Stimulated activated naive CD8-positive, alpha-beta T cell treated with anti-CD3 and anti-CD28 coated beads, Interleukin-15, Interleukin-2, amounts not matched to agents 100 ng/mL and 50 ng/mL, for 24 hours (primary cell): Measurements from ENCODE around the gene NME8.
"Not testable (repeated sequence)": the region's sequence is repeated elsewhere in the genome, so short reads cannot be mapped to it uniquely, and the experiment has no call there.

ENCODE experiments used
- H3K27ac Mint-ChIP-seq: one replicate; pipeline ENCODE4 v1.8.0; 2021; ENCODE audit warnings: mild to moderate bottlenecking, mixed read lengths
- H3K27me3 Mint-ChIP-seq: one replicate; pipeline ENCODE4 v1.8.0; 2021; ENCODE audit warnings: mixed read lengths
- H3K36me3 Mint-ChIP-seq: one replicate; pipeline ENCODE4 v1.8.0; 2021; ENCODE audit warnings: low read depth, mixed read lengths
- H3K4me1 Mint-ChIP-seq: one replicate; pipeline ENCODE4 v1.8.0; 2021; ENCODE audit warnings: low read depth, mixed read lengths
- H3K4me3 Mint-ChIP-seq: one replicate; pipeline ENCODE4 v1.8.0; 2021; ENCODE audit warnings: mild to moderate bottlenecking, mixed read lengths
- H3K9me3 Mint-ChIP-seq: one replicate; pipeline ENCODE4 v1.8.0; 2021; ENCODE audit warnings: mixed read lengths

Gene NME8, protein sequence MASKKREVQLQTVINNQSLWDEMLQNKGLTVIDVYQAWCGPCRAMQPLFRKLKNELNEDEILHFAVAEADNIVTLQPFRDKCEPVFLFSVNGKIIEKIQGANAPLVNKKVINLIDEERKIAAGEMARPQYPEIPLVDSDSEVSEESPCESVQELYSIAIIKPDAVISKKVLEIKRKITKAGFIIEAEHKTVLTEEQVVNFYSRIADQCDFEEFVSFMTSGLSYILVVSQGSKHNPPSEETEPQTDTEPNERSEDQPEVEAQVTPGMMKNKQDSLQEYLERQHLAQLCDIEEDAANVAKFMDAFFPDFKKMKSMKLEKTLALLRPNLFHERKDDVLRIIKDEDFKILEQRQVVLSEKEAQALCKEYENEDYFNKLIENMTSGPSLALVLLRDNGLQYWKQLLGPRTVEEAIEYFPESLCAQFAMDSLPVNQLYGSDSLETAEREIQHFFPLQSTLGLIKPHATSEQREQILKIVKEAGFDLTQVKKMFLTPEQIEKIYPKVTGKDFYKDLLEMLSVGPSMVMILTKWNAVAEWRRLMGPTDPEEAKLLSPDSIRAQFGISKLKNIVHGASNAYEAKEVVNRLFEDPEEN

DNA sequence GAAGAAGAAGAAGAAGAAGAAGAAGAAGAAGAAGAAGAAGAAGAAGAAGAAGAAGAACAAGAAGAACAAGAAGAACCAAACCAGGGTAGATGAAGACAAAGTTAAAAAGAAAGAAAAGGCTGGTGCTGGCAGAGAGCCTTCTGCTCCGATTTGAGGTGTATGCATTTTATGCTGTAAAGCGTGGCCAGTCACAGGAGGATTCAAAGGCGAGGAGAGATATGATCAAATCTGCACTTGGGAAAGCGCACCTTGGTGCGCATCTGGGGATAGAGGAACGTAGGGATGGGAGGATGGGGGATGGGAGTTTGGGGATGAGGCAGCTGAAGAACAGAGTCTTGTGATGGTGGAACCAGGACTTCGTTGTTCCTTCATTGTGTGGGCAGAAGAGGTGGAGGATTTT is at the start of gene NME8:
TSS of gene NME8 (plus strand) at position 301 of the 400 bp plus-strand sequence. CDS start 1,670 bp downstream, outside the sequence.
- Mint-ChIP-seq H3K4me1 (no peaks in the 10 kb centered on the region), H3K9me3 (peaks cover 4% of the 10 kb centered on the region), H3K27me3 (peaks cover 5% of the 10 kb centered on the region), H3K27ac (no peak within 1 kb of the TSS), H3K36me3 (no peaks in the 10 kb centered on the region), H3K4me3 (no peak within 1 kb of the TSS)

DNA sequence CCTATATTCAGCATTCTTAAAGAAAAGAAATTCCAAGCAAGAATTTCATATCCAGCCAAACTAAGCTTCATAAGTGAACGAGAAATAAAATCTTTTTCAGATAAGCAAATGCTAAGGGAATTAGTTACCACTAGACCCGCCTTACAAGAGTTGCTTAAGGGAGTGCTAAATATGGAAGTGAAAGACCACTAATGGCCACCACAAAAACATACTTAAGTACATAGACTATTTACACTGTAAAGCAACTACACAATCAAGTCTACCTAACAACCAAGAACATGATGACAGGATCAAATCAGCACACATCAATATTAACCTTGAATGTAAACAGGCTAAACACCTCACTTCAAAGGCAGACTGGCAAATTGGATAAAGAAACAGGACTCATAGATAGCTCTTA is 42.2 kb upstream of the NME8 start:
- Mint-ChIP-seq H3K9me3 (no peaks in the 10 kb centered on the region), H3K27me3 (peaks cover 28% of the 10 kb centered on the region), H3K36me3 (no peaks in the 10 kb centered on the region), H3K4me1 (no peaks in the 10 kb centered on the region), H3K4me3 (no peak overlapping the region), H3K27ac (no peak overlapping the region)

DNA sequence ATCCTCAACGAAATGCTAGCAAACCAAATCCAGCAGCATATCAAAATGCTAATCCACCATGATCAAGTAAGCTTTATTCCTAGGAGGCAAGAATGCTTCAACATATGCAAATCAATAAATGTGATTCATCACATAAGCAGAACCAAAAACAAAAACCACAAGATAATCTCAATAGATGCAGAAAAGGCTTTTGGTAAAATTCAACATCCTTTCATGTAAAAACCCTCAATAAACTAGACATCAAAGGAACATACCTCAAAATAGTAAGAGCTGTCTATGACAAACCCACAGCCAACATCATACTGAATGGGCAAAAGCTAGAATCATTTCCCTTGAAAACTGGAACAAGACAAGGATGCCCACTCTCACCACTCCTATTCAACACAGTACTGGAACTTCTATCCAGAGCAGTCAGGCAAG is 36.2 kb upstream of the NME8 start:
- H3K36me3 Mint-ChIP-seq, H3K4me1 Mint-ChIP-seq, H3K27ac Mint-ChIP-seq, H3K4me3 Mint-ChIP-seq, H3K27me3 Mint-ChIP-seq, H3K9me3 Mint-ChIP-seq: not testable (repeated sequence)

DNA sequence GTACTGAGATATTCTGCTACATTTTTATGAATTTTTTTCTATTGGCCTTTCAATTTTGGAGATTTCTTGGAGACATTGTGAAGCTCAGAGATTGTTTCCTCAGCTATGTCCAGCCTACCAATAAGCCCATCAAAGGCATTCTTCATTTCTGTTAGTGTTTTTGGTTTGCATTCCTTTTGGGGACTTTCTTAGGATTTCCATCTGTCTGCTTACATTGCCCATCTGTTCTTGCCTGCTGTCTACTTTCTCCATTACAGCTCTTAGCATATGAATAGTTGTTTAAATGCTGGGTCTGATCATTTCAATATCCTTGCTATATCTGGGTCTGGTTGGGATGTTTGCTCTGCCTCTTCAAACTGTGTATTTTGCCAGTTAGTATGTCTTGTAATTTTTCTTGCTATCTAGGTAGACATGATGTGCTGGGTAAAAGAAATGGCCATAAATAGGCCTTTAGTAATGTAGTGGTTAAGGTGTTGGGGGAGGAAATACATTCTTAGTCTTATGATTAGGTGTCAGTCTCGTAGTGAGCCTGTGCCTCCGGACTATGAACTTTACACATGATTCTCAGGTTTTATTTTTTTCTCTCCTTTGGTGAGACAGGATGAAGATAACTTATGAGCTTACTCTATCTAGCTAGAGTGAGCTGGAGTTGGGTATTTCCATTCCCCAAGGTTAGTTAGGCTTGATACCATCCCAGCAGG is 32.6 kb upstream of the NME8 start:
- H3K4me3 Mint-ChIP-seq, result no peak overlapping the region
- no peaks in the 10 kb centered on the region for H3K36me3 Mint-ChIP-seq
- no peaks in the 10 kb centered on the region for H3K4me1 Mint-ChIP-seq
- no peak overlapping the region for H3K27ac Mint-ChIP-seq
- H3K9me3 Mint-ChIP-seq, result no peaks in the 10 kb centered on the region
- H3K27me3 Mint-ChIP-seq, result no peaks in the 10 kb centered on the region

DNA sequence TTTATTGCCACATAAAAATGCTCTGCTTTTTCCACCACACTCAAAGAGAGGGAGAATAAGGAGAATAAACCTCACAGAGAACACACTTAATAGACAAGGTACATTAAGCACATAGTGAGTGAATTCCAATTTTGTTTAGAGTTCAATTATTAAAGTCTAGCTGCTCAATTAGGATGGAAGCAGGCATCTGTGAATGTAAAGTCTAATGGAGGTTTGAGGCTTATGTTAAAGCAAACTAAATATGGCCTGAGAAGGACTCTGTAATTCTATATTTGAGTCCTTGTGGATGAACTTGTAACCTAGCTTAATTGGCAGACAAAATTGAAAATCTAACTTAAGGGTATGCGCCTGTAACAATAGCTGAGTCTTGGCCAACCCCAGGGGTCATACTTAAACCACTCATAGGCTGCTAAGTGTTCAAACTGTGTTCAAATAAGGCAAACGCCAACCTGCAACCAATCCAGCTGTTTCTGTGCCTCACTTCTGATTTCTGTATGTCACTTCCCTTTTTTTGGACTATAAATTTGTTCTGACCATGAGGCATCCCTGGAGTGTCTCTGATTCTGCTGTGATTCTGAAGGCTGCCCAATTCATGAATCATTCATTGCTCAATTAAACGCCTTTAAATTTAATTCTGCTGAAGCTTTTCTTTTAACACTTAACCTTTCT is 31.3 kb upstream of the NME8 start:
- H3K27me3 Mint-ChIP-seq, result no peaks in the 10 kb centered on the region
- no peak overlapping the region for H3K27ac Mint-ChIP-seq
- H3K4me1 Mint-ChIP-seq, result no peaks in the 10 kb centered on the region
- H3K9me3 Mint-ChIP-seq, result no peaks in the 10 kb centered on the region
- H3K36me3 Mint-ChIP-seq, result no peaks in the 10 kb centered on the region
- no peak overlapping the region for H3K4me3 Mint-ChIP-seq

DNA sequence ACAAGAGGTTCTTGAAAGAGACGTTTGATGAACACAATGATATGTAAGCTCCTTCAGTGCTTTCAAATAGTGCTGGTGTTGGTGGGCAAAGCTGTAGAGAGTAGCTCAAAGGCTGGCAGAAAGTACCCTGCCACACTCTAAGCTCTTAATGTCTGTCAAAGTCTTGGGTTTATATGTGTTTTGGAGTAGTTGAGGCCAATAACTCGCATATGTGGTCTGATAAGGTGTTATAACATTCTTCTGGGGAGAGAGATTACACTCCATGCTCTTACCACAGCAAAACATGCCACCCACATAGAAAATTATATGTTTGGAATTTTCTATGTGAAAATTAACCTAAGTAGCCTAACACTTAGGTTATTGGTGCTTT is 30.8 kb upstream of the NME8 start:
- Mint-ChIP-seq H3K9me3 (no peaks in the 10 kb centered on the region), H3K27me3 (peaks cover 4% of the 10 kb centered on the region), H3K27ac (no peak overlapping the region), H3K4me3 (no peak overlapping the region), H3K4me1 (no peaks in the 10 kb centered on the region), H3K36me3 (no peaks in the 10 kb centered on the region)

DNA sequence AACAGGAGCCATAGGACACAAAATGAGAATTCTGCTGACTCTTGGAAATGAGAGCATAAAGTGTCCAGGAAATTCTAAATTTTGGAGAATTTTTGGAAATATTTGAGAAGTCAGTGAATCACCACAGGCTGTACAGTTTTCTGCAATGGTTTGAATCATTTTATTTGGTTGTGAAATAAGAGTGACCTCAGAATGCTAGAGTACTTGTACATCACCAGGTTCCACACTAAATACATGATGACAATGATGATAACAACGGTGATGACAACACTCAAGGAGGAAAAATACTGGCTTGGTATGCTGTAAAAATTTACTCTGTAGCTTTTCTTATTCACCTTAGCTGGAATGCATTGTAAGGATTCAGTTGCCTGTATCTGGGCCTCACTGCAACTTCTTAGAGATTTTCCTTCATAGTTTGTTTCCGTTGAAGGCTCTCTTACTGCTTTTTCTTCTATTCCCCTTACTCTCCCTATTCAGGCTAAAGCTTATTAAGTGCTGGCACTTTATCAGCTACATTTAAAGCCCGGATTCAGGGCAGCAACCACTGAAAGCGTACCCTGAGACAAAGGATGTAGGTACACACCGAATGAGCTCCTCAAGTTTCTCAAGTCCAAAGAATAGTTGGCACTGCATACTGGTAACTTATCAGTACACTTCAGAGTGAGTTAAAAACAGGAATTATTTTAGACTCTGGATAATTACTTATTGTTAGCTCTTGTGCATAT is 30.2 kb upstream of the NME8 start:
- H3K27ac Mint-ChIP-seq, result no peak overlapping the region
- H3K36me3 Mint-ChIP-seq, result no peaks in the 10 kb centered on the region
- peaks cover 4% of the 10 kb centered on the region for H3K27me3 Mint-ChIP-seq
- no peak overlapping the region for H3K4me3 Mint-ChIP-seq
- no peaks in the 10 kb centered on the region for H3K4me1 Mint-ChIP-seq
- no peaks in the 10 kb centered on the region for H3K9me3 Mint-ChIP-seq

DNA sequence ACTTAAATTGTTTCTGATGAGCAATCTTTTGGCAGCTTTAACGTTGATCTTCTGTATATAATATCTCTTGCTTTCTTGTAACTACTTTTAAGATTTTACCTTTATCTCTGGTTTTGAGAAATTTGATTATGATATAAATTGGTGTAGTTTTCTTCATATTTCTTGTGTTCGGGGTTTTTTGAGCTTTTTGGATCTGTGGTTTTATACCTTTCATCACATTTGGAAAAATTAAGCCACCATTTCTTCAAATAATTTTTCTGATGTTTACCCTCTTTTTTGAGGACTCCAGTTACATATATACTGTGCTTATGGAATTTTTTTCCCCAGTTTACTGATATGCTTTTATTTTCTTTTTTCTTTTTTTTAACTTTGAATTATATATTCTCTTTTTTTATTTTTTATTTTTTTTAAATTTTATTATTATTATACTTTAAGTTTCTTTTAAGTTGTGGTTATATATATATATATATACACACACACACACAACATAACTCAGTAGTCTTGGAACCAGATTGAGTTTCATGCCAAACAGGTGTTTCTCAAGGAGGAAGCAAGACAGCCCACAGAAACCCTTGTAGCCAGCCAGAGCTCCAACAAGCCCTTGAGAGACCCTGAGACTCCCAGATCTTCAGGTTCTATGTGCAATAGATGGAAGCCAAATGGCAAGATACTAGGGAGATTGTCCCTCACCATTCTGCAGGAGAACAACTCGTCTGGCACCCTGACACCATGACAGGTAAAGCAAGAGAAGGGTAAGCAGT is 27.5 kb upstream of the NME8 start:
- Mint-ChIP-seq H3K4me1 (peaks cover 15% of the 10 kb centered on the region), H3K27ac (no peak overlapping the region), H3K4me3 (no peak overlapping the region), H3K27me3 (peaks cover 7% of the 10 kb centered on the region), H3K9me3 (no peaks in the 10 kb centered on the region), H3K36me3 (no peaks in the 10 kb centered on the region)

DNA sequence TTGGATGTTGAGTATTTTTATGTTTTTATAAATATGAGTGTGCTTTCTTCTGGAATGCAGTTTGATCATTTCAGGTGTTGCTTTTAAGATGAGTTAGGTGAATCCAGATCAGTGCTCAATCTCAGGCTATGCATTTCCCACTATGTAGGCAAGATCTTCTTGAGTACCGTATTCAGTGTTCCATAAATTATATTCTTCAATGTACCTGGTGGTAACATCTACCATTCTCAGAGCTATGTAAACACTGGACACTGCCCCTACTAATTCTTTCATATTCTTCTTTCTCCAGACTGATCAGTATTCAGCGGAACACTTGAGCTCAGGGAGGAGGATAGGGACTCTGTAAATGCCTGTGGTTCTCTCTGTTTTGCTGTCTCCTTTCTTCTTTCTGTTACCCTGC is 25.5 kb upstream of the NME8 start:
- Mint-ChIP-seq H3K4me3 (no peak overlapping the region), H3K27ac (no peak overlapping the region), H3K4me1 (peaks cover 22% of the 10 kb centered on the region)

DNA sequence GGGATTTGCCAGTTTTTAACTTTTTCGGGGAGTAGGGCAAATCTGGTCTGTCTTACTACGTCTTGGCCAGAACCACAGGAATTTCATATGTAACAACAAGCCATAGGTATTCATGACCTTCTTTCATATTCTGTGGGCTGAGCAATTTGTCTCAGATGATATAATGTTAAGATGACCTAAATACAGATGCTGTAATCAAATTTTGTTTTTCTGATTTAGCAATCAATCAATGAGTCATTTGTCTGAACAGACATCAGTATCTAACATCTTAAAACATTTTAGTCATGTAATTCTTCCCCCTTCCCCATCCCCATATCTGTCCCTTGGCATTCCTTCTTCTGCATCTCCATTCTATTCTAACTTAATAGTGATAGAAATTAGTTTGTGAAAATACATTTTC is 24.8 kb upstream of the NME8 start:
- Mint-ChIP-seq H3K27ac (no peak overlapping the region), H3K9me3 (no peaks in the 10 kb centered on the region), H3K36me3 (no peaks in the 10 kb centered on the region), H3K4me1 (peaks cover 22% of the 10 kb centered on the region), H3K27me3 (peaks cover 12% of the 10 kb centered on the region), H3K4me3 (no peak overlapping the region)

More for the DNA sequence above, 25.5 kb upstream of the NME8 start:
- no peaks in the 10 kb centered on the region for H3K36me3 Mint-ChIP-seq
- peaks cover 12% of the 10 kb centered on the region for H3K27me3 Mint-ChIP-seq
- H3K9me3 Mint-ChIP-seq, result no peaks in the 10 kb centered on the region

DNA sequence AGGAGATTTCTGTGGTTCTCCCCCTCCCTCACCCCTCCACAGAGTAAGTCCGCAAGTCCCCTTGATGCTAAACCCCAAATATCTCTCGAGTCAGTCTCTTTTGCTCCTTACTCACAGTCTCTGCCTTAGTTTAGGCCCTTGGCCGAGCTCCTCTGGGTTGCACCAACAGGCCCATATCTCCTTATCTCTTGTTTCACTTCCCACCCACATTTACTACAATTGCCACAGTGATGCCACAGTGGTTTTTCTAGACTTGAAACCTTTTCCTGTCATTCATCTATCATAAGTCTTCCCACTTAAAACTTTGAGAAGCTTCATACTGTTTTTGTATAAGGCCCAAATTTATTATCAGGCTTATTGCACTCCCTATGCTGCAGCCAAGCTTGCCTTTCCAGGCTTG is 23.4 kb upstream of the NME8 start:
- Mint-ChIP-seq H3K27me3 (peaks cover 12% of the 10 kb centered on the region), H3K27ac (no peak overlapping the region), H3K9me3 (no peaks in the 10 kb centered on the region), H3K4me1 (peaks cover 22% of the 10 kb centered on the region), H3K36me3 (no peaks in the 10 kb centered on the region), H3K4me3 (no peak overlapping the region)

DNA sequence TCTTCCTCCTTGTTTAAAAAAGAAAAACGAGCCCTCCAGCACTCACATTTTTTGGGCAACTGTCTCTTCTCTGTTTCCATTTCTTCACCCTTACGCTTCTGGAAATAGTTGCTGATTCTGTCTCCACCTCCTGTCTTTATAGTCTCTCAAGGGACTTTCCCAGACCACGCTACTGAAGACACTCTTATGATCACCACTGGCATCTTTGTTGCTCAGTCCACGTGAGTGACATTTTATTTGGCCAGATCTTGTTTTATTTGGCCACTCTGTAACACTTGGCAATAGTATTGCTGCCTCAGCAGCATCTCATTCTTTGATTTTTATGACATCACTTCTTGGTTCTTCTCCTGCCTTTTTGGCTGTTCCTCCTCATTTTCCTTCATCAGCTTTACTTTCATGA is 21.6 kb upstream of the NME8 start:
- peaks cover 12% of the 10 kb centered on the region for H3K27me3 Mint-ChIP-seq
- no peaks in the 10 kb centered on the region for H3K36me3 Mint-ChIP-seq
- H3K9me3 Mint-ChIP-seq, result no peaks in the 10 kb centered on the region
- no peak overlapping the region for H3K4me3 Mint-ChIP-seq
- no peak overlapping the region for H3K27ac Mint-ChIP-seq
- peaks cover 22% of the 10 kb centered on the region for H3K4me1 Mint-ChIP-seq

DNA sequence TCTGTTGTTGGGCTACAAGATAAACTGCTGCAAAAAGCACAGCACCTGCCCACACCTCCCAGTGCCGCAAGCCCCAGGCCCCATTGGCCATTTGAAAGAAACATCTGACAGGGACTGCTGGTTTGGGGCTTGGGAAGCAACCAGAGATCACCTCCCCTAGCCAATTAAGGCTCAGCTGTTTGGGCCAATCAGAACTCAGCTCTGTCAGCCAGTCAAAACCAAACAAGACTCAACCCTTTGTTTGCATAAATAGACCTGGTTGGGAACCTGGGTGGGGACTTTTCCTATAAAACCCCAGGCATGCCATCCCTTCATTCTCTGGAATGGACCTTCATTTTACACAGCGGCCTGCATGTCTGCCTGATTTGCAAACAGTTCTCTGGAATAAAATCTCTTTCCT is 17.2 kb upstream of the NME8 start:
- no peaks in the 10 kb centered on the region for H3K36me3 Mint-ChIP-seq

DNA sequence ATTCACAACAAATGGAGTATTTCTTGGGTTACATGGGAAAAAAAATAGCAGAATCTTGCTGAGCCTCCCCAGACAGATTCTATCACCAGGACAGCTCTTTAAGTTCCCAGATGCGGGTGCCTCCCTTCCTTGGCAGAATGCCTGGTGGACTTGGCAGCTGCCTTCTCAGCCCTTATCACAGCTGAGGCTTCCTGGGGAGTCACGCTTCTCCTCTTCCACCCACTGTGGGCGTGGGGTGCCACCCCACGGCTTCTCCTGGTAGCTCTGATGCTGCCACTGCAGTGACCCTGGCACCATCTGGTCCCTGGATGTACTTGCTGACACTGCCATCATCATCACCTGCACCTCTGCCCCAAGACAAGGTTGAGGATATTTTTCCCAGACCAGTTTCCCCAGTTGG is 16.2 kb upstream of the NME8 start:
- Mint-ChIP-seq H3K27ac (no peak overlapping the region), H3K36me3 (no peaks in the 10 kb centered on the region)

More for the DNA sequence above, 17.2 kb upstream of the NME8 start:
- H3K4me1 Mint-ChIP-seq, result peaks cover 10% of the 10 kb centered on the region
- no peaks in the 10 kb centered on the region for H3K9me3 Mint-ChIP-seq
- H3K27me3 Mint-ChIP-seq, result peaks cover 10% of the 10 kb centered on the region
- no peak overlapping the region for H3K4me3 Mint-ChIP-seq
- H3K27ac Mint-ChIP-seq, result no peak overlapping the region

More for the DNA sequence above, 16.2 kb upstream of the NME8 start:
- H3K9me3 Mint-ChIP-seq, result no peaks in the 10 kb centered on the region
- H3K27me3 Mint-ChIP-seq, result peaks cover 5% of the 10 kb centered on the region
- H3K4me1 Mint-ChIP-seq, result peaks cover 3% of the 10 kb centered on the region
- no peak overlapping the region for H3K4me3 Mint-ChIP-seq
